Pons (tissue), 1 donor: ENCODE data around the gene RC3H2.

Experiments used
- DNase-seq: peaks from one replicate; pipeline ENCODE4 v3.0.0-alpha.2; 2016; ENCODE audit warnings: low spot score

Gene RC3H2

DNA sequence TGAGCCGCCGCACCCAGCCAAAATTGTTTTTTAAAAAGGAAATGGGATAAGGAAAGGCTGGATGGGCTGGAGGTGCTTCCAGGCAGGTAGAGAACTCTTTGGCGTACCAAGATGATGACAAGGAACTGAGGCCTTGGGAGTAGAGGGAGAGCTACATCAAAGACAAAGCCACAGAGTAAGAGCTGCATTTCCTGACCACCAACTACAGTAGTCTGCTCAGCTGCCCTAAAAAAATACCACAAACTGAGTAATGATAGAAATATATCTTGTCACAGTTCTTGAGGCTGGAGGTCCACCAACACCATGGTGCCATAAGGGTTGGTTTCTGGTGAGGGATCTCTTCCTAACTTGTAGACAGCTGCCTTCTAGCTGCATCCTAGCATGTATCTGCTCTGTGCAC is 97.0 kb downstream of the RC3H2 start:
- DNase-seq, result no peak

DNA sequence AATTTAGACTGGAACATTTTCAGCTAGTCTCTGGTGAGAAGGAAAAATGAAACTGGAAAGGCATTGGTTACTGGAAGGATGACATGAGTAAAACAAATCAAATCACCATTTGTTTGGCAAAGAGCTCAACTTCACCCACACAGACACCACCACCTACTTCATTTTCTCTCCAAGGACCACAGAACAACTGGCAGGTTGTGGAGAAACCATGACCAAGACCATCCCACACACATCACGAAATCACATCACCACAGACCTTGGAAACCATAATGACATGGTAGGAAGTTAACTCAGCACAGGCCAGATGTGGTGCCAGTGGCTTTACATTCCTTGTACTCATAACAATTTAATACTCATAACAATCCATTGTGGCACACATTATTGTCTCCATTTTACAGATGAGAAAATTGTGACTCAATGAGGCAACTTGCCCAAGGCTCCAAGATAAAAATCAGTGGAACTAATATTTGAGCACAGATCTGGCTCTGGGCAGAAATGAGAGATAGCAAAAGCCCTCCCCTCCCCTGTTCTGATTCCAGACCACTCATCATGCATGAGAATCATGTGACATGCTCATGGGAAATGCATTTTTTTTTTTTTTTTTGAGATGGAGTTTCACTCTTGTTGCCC is 97.8 kb downstream of the RC3H2 start:
- no peak for DNase-seq

DNA sequence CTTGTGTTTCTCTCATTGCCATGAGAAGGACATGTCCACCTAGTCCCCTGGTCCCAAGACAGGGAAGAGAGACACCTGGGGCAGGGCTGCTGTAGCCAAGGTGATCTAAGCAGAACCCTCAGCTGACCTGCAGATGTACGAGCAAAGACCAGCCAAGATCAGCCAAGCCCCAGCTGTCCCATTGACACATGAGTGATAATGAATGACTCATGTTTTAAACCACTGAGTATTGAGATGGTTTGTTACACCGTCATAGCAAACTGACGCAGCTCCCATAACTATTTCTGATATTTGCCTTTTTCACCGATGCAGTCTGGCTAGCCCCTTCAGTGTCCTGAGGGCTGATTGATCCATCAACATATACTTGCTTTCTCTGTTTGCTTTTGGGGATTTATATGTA is 98.5 kb downstream of the RC3H2 start:
- no peak for DNase-seq

GRCh38 chr9:122800066-122801060 is 104.8 kb downstream of the RC3H2 start, which contains the start of gene OR1K1:
Gene OR1K1 (plus strand): TSS chr9:122800123. CDS start chr9:122800123, 0 bp downstream.
- DNase-seq, result no peak

- no peak for DNase-seq
Measured at GRCh38 chr9:122797316-122798063, 107.7 kb downstream of the RC3H2 start.
